ENCODE data around the gene RFFL. TPM values are rescaled to one million over a fixed set of nuclear protein-coding genes. Genes with fewer than 3 reads are reported as not detected.

The RFFL gene
- total RNA-seq, 1 experiment from 2014 or later, result 40.3 TPM

- H3K4me1 ChIP-seq (ENCODE audit: control insufficient read depth in 1 of 2, insufficient read depth in 2 of 2, low read length in 2 of 2), result peaks cover 16 to 20% of the 10 kb centered on the region in 2 experiments; a peak in 3 of 4 replicates
- H3K36me3 ChIP-seq (ENCODE audit: control insufficient read depth in 1 of 2, insufficient read depth in 2 of 2, low read length in 2 of 2), result no peaks in the 10 kb centered on the region
- H3K9me3 ChIP-seq (ENCODE audit: control insufficient read depth in 1 of 2, insufficient read depth in 1 of 2, low read depth in 1 of 2, low read length in 2 of 2), result no peaks in the 10 kb centered on the region
- H3K79me2 ChIP-seq (ENCODE audit: insufficient read depth, low read length), result peaks cover 26% of the 10 kb centered on the region
- no peak overlapping the region for H3K4me2 ChIP-seq (ENCODE audit: low read length)
- H2AFZ ChIP-seq (ENCODE audit: low read depth, low read length, poor library complexity, severe bottlenecking), result no peak overlapping the region
- H3K27ac ChIP-seq (ENCODE audit: low read depth, low read length), result no peak overlapping the region
- BruUV-seq (replicated peaks), result no TSS peak
- CTCF ChIA-PET, result no interaction called here
- H3K4me3 ChIP-seq (replicated peaks in 1 of 2; ENCODE audit: low read depth in 1 of 2, low read length in 2 of 2), result no peak overlapping the region
- H3K9me2 ChIP-seq (ENCODE audit: insufficient read depth), result no peaks in the 10 kb centered on the region
- TF ChIP-seq EZH2phosphoT487 (IDR thresholded peaks at IDR 0.05; ENCODE audit: borderline replicate concordance) (no peak), EZH2 (IDR thresholded peaks at IDR 0.05) (no peak), YY1 (IDR thresholded peaks at IDR 0.05; ENCODE audit: extremely low read depth, insufficient replicate concordance, low read depth, low read length) (no peak), ZNF274 (IDR thresholded peaks at IDR 0.05; ENCODE audit: low read depth, low read length) (no peak), POLR2AphosphoS5 (IDR thresholded peaks at IDR 0.05; ENCODE audit: low read depth, low read length) (no peak), SP1 (IDR thresholded peaks at IDR 0.05; ENCODE audit: low read depth) (no peak), CBX3 (IDR thresholded peaks at IDR 0.05; ENCODE audit: low read depth) (no peak), EGR1 (IDR thresholded peaks at IDR 0.05; ENCODE audit: low read depth) (no peak), RAD21 (IDR thresholded peaks at IDR 0.05; ENCODE audit: low read depth) (no peak), CEBPB (IDR thresholded peaks at IDR 0.05; ENCODE audit: low read depth) (no peak), TCF7L2 (IDR thresholded peaks at IDR 0.05; ENCODE audit: borderline replicate concordance, extremely low read depth, insufficient read depth, insufficient read length) (no peak), SRF (IDR thresholded peaks at IDR 0.05; ENCODE audit: low read depth) (no peak)
- TF ChIP-seq, protein P1, sequence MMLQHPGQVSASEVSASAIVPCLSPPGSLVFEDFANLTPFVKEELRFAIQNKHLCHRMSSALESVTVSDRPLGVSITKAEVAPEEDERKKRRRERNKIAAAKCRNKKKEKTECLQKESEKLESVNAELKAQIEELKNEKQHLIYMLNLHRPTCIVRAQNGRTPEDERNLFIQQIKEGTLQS (IDR thresholded peaks at IDR 0.05), result no peak
- TF ChIP-seq, protein P2, sequence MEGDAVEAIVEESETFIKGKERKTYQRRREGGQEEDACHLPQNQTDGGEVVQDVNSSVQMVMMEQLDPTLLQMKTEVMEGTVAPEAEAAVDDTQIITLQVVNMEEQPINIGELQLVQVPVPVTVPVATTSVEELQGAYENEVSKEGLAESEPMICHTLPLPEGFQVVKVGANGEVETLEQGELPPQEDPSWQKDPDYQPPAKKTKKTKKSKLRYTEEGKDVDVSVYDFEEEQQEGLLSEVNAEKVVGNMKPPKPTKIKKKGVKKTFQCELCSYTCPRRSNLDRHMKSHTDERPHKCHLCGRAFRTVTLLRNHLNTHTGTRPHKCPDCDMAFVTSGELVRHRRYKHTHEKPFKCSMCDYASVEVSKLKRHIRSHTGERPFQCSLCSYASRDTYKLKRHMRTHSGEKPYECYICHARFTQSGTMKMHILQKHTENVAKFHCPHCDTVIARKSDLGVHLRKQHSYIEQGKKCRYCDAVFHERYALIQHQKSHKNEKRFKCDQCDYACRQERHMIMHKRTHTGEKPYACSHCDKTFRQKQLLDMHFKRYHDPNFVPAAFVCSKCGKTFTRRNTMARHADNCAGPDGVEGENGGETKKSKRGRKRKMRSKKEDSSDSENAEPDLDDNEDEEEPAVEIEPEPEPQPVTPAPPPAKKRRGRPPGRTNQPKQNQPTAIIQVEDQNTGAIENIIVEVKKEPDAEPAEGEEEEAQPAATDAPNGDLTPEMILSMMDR (IDR thresholded peaks at IDR 0.05 in 2 of 3, conservative IDR thresholded peaks at IDR 0.05 in 1 of 3; ENCODE audit: borderline replicate concordance in 1 of 3, insufficient read depth in 1 of 3, low read depth in 2 of 3, low read length in 2 of 3), result no peak
- no peaks in the 10 kb centered on the region for H3K27me3 ChIP-seq (ENCODE audit: insufficient read depth, low read length)
- H3K9ac ChIP-seq (ENCODE audit: low read length), result no peak overlapping the region
- no peaks in the 10 kb centered on the region for H4K20me1 ChIP-seq (ENCODE audit: insufficient read depth)
- POLR2A ChIA-PET, result no interaction called here
- RAD21 ChIA-PET (ENCODE audit: low non-redundant PET in 1 of 2, low total read pairs in 2 of 2, uncharacterized antibody in 2 of 2, unreplicated experiment in 2 of 2), result no interaction called here
- DNase-seq (ENCODE audit: low read depth, low spot score) (no peak), ATAC-seq (no peak; the same call in 1 of the 2 replicates)
- intact Hi-C loops (cut with micrococcal nuclease), result no loop called here
These were observed 7.5 kb downstream of the RFFL start for GRCh38 chr17:35056013-35056412.

All from HCT116 (cell line).